Kasumi-1 (cell line): Measurements from ENCODE around the gene RPS21.
"Not testable (repeated sequence)": the region's sequence is repeated elsewhere in the genome, so short reads cannot be mapped to it uniquely, and the experiment has no call there.

Experiments used
- DNase-seq, 2 experiments: peaks; one replicate each; lab custom pipeline; 2025; lab: John Stamatoyannopoulos, UW

The RPS21 gene

DNA sequence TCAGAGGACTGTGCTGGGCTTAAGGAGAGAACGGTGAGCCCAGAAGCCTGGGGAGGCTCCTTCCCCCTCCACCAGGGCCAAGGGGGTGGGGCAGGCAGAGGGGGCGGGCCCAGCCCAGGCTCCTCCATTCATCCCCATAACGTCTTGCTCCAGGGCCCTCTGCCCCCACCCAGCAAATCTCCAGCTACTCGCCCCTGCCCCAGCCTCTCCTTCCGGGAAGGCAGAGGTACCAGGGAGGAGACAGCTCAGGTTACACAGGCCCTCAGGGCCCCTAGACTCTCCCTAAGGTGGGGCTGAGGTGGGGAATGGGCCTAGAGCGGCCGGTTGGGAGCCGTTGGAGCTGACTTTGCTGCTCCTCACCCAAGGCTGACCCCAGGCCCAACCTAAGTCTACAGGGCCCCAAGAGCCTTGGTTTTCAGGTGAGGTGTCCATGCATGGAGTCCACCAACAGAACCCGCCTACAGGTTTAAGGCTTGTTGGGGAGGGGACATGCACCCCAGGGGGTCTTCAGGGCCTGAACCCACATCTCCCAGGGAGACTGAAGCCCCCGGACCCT is 21.0 kb upstream of the RPS21 start:
- peak; percentile 35 for DNase-seq

DNA sequence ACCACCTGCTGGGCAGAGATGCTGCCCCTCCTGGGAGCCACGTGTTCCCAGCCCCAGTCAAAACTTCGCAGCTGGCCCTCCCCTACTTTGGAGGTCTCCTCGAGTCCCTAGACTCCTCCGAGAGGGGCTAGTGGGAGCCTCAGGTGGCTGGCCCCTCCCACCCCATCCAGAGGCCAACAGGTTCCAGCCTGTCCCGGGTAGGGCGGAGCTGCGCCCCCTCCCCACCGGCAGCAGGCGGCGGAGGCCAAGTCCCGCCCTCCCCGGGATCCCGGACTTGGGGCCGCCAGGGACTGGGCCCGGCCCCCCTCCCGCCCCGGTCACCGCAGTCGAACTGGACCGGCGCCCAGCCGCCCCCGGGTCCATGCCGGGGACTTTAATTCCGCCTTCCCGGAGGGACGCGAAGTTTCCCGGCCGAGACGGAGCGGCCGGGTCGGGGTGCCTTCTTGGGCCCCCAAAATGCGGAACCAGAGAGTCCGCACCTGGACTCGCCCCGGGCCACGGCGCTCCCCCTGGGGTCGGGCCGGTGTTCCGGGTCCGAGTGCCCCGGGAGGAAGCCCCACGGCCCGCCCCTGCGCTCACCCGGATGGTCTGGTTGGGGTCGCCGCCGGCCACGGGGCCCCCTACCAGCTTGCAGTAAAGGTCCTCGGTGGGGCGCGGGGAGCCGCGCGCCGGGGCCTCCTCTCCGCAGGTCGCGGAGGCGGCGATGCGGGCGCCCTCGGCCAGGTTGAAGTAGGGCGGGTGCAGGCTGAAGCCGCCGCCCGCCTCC is 20.4 kb upstream of the RPS21 start:
- no peak for DNase-seq

DNA sequence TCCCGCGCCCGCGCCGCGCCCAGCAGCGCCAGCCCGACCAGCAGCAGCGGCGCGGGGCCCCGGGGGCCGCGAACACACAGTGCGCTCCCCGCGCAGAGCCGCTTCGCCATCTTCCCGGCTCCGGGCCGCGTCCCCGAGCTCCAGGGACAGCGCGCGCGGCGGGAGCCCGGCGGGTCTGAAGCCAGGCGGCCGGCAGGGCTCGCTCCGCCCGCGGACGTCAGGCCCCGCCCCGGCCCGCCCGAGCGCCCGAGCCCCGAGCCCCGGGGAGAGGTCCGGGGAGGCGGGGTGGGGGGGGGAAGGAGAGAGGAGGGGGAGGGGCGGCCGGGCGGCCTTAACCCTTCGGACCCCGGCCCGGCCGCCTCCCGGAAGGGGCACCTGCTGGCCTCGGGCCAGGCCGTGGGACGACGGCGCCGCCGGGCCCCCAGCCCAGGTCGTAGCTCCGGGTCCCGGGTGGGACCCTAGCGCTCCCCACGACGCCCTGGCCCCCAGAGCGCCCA is 19.7 kb upstream of the RPS21 start, which contains the start of gene LAMA5:
Gene LAMA5 (minus strand): TSS at position 177 of the 497 bp plus-strand sequence. CDS start 67 bp downstream, at position 110.
- no peak for DNase-seq

DNA sequence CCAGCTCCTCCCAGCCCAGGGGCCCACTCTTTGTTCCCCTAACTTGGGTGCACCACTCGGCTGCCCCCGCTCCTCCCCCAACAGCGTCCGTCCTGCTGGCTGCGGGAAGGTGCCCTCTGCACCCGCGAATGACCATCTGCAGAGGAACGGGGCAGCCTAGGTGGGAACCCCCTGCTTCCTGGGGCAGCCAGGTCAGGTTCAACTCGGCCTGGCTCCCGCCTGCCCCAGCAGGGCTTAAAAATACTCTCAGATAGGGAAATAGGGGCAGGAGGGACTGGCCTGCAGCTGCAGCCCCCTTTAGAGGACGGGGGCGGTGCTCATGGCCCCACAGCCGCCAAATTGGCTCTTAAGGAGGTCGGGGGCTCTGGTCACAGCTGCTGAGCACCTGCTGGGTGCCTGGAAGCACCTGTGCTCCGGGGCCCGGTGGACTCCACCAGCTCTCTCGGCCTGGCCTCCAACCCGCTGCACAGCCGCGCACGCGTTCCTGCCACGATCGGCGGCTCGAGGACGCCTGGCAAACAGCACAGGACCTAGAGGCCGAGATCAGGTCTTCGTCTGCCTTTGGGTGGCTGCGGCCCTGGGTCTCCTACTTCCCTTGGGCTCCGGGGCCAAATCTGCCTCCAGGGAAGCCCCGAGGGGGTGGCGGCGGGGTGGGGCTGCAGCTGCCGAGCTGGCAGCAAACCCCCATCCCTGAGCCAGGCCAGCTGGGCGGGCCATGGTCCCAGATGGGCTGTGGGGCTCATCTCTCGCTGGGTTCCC is 19.1 kb upstream of the RPS21 start:
- DNase-seq = no peak

DNA sequence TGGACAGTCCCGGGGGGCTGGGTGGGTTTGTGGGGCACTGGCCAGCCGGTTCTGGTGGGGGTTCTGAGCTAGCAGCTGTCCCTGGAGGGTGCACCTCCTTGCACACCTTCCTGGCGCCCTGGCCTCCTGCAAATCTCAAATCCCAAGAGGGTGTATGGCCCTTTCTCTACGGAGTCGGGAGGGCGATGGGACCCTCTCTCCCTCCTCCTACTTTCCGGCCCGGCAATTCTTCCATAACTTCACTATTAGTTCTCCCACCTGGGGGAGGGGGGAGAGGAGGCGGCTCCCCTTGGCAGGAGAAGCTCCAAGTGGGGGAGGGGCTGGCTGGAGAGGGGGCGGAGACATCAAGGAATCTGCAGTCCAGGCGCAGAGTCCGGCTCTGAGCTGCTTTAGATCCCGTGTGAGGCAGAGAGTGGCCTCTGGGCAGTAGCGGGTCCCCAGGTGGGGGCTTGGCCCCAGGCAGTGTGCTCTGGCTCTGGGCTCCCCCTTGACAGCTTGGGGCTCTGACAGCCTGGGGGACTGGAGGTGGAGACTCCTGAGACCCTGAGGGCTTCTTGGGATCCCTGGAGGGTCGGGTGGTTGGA is 18.4 kb upstream of the RPS21 start:
- no peak for DNase-seq

DNA sequence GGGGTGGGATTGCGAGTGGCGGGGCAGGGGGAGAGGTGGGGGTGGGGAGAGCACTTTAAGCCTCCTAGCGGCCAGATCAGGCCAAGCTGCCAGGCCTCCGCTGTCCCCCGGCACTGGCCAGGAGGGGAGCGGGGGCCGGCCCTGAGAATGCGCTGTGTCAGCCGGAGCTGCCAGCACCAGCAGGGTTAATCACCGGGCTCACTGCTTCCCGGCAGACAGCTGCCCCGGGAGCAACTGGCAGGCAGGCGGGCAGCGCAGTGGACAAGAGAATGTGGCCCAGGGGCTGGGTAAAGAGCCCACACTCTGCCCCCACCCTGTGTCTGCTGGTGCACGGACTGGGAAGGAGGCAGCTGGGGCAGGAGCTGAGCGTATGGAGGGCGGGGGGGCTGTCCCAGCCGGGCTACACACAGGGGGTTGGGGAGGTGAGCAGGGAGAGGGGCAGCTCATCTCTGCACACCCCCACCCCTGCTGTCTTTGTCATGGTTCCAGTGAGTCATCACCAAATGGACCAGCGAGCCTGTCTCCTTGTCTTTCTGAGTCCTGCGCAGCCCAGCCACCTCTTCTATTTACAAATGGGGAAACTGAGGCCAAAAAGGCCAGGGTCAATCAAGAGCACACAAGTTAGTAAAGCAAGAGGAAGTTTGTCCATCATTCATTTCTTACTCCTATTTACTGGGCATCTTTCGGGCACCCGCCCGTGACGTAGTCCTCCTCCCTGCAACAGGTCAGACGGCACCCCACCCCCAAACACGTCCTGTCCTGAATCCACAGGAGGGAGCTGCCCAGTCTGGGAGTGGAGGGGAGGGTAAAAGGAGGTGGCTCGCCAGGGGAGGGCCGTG is 17.7 kb upstream of the RPS21 start:
- no peak for DNase-seq

DNA sequence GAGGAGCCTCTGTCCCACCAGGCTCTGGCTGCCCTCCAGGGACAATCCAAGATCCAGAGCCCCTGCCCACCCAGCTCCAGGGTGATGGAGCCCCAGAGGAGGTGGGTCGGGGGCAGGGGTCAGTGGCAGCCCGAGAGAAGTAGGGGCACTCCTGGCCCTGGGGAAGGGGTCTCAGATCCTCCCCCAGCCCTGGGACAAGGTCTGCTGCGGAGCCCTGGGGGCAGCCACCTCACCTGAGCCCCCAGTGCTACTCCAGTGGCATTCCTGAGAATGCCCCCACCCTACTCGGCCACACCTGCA is 17.1 kb upstream of the RPS21 start:
- no peak for DNase-seq

DNA sequence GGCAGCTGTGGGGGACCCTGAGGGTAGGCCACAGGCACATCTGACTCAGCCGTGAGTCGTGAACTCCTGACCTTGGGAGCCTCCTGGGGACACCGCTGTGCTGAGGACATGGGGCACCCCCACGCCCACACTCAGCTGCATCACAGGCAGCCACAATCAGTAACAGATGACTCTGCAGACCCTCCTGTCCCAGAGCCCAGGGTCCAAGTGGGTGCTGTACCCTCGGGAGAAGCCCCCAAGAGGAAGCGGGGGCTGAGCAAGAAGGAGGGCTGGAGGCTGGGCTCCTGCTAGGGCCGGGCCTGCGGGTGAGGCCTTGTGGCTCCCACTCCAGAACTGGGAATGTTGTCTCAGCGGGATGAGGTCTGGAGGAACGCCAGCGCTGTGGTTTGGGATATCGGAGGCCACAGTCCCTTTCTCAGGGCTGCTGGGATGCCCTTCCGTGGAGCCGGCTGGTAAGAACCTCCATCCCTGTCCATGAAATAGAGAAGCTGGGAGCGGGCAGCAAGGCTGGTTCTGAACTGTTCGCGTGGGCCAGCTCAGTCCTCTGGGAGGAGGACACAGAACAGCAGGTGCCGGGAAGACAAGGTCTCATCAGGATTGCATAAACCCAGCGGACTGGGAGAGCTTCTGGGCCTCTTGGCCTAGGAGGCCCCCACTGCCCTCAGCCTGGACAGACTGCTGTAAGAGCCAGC is 16.6 kb upstream of the RPS21 start:
- no peak for DNase-seq

DNA sequence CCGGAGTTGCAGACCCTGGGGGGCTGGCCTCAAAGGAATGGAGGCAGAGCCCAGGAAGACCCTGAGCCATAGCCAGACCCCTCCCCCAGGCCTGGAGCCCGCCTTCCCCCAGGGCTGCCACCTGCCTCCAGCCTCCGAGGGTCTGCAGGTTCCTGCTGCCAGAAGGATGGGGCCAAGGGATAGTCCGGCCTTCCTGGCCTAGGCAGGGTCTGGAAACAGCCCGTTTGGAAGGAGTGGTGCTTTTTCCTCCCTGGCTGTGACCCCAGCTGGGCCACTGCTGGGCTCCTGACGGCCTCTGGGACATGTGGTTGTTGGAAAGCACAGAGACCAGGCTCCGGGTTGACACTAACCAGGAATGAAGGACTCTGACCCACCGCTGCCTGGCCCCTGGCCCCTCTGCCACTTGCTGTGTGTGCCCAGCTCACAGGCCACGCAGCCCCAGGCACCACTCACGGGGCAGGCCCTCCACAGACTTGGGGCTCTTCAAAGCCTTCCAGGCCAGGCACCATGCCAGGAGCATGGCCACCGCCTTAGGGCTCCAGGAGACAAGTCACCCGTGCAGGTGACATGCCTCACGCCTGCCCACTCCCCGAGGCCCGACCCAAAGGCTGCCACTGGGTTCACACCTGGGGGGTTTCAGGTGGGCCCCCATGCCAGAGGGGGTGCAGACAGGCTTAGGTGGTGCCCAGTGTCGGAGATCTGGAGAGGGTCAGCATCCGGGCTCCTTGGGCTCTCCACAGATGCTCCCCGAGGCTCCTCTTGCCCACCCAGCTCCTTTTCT is 15.9 kb upstream of the RPS21 start:
- no peak for DNase-seq

DNA sequence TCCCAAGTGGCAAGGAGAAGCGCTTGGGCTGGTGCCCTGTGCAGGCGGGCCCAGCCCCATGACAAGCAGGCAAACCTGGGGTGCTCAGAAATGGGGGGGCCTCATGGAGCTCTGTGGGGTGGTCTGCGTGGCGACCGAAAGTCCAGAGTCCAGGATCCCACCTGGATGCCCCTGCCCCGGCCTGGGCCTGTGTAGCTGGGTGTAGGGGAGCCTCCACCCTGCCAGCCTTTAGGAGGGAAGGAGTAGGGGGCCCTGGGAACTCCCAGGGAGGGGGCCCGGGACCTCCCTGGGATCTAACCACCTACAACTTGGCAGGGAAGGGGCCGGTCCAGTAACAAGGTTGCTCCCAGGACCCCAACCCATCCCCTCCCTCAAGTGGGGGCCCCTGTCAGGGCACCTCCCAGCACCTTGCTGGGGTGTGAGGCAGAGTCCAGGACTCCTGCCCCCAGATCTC is 15.3 kb upstream of the RPS21 start:
- no peak for DNase-seq

DNA sequence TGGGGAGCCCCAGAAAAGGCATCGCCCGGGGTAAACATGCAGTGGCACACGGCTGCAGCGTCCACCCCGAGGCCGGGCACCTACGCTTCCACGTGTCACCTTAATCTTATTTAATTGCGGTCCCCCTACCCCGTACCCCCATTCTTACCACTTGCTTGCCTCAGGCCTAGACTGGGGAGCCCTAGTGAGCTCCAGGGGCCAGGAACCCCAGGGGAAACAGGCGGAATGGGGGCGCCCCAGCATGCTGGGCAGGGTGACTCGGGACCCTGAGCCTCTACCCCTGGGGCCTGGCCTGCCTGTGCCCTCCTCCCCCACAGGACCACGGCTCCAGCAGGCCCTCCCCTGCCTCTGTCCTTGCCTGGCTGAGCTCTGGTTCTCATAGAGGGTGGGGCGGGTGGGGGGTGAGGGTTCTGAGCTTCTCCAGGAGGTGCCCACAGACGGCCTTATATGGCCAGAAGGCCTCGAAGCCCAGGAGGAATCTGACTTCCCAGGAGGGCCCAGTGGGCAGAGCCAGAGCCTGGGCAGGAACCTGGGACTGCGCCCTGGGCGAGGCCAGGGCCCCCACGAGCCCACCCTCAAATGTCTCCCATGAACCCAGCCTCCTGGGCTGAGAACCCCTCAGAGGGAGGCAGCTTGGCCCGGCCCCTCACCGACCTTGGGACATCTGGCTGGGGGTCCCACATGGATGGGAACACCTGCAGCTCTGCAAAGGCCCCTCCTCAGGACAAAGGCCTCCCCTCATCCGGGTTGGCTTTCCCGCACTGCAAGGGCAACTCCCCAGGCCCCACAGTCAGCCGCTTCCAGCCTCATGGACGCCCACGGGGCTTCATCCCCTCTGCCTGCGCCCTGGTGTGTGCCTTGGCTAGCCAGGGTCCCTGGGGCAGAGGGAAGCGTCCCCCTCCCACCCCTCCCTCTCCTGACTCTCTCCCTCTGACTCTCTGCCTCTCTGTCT is 14.6 kb upstream of the RPS21 start:
- no peak for DNase-seq

DNA sequence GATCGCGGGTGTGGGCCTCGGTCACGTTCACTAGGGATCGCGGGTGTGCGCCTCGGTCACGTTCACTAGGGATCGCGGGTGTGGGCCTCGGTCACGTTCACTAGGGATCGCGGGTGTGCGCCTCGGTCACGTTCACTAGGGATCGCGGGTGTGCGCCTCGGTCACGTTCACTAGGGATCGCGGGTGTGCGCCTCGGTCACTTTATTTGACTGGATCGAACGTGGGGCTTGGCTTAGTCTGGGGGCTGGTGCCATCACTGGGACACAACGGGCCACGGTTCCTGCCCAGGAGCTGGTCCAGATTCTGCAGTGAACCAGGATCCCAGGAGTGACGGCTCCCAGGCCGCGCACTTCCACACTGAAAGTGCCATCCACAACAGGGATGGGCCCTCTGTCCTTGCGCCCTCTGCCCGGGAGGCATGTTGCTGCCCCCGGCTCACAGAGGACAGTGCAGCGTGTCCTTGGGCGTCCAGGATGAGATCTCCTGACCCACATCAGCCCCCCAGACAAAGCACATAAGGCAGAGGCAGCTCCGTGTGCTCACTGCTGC is 13.2 kb upstream of the RPS21 start:
- not testable (repeated sequence) for DNase-seq

DNA sequence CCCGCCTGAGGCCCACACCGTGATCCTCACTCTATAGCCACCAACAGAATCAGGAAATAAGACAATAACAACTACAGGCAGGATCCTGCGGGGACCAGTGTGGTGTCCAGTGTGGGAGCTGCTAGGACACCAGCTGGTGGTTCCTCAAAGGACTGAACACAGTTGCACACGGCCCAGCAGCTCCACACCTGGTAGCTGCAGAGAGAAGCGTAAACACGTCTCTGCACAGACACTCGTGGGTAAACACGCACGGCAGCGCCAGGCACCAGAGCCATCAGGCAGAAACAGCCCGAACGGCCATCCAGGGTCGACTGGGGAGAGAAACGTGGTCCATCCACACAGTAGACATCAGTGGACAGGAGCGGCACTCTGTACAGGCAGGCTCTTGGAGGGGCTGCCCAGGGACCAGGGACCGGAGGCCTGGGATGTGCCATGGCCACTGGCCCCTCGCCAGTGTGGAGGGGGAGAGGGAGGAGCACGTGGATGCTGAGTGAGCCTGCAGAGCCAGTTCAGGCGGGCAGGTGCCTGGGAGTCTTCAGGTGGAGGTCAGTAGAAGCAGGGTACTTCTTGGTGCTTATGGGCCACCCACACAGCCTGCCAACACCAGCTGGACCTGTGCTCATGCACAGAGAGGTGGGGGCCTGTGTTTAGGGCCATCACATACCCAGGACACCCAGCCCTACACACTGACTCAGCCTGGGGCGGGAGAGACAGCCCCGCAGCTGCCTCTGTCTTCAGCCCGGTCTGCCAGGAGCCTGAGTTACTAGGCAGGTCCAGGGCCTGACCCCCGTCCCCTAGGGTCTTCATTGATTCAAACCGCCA is 12.4 kb upstream of the RPS21 start:
- no peak for DNase-seq

DNA sequence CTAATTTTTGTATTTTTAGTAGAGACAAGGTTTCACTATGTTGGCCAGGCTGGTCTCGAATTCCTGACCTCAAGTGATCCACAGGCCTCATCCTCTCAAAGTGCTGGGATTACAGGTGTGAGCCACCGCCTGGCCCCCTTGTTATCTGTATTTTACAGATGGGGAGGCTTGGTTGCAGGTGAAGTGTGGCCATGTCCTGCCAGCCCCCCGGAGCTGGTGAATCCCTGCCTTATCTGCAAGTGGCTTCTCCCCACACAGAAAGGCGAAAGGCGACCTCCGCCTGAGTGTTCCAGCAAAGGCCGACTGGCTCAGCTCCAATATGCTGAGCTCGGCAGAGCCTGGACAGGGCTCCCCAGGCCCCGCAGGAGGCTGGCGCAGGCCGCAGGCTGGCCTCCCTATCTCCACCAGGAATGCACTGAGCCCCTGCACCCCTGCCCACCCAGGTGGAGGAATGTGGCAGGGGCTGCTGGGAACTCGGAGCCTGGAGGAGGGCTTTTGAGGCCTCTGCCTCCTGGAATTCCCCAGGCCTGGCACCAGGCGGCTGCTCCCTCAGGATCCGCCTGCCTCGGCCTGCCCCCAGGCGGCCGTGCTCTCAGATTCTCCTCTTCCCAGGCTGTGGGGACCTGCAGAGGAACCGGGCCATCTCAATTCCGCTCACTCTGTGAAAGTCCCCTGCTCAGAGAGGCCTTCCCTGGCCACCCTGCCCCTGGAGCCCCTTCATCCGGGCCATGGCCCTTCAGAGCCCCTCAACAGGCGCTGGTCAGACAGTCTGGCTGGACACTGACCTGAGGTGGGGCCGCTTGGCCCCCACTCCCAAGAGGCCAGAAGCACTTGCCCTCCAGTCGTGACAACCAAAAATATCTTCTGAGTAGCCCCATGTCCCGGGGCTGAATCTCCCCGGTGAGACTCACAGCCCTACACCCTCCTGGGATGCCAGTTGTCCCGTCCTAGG is 10.5 kb upstream of the RPS21 start:
- DNase-seq = no peak

DNA sequence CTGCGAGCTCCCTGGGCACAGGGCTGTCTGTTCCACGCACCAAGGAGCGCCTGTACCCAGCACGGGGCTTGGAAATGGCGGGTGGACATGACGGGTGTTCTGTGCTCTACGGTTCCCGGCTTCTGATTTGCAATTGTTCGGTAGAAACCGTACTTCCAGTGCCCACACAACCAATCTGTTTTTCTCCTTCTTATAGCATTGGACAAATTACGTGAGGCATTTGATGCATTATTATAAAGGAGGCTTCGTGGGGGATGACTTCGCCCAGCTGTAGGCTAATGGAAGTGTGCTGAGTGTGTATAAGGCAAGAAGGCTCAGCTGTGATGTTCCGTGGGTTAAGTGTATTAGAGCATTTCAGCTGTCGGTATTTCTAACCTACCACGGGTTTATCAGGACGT is 9.8 kb upstream of the RPS21 start:
- DNase-seq = no peak

DNA sequence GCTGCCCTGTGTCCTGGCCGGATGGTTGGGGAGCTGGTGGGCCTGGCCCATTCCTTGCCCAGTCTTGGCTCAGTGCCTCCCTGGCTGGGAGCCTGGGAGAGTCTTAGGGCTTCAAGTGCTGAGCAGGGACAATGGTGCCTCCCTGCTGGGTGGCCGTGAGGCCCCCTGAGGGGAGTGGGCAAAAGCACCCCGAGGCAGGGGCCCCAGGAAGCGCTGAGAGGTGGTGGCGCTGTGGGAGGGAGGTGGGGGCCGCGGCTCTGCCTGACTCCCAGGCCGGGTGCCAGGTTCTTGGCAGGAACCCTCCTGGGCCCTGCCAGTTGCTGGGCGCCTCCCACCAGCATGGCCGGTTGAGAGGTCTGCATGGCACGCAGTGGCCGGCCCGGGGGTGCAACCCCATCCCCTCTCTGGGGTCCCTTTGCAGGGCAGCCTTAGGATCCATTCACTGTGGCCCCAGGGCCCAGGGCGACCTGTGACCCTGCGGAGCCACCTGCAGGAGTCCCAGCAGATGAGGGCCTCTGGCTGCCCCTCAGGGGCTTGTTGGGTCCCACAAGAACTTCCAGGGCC is 9.2 kb upstream of the RPS21 start:
- DNase-seq = no peak
